ENCODE data around the gene CCDC24. TPM values are rescaled to one million over a fixed set of nuclear protein-coding genes. Genes with fewer than 3 reads are reported as not detected.

Gene CCDC24
- total RNA-seq, 1 experiment from 2014 or later: 11.8 TPM

GRCh38 chr1:44013949-44014348, 22.6 kb downstream of the CCDC24 start:
- no peak overlapping the region for H3K18ac ChIP-seq (ENCODE audit: insufficient read length, low read depth, low read length)
- H3T11ph ChIP-seq (ENCODE audit: low read length): no peak overlapping the region
- no peak overlapping the region for H2BK5ac ChIP-seq (ENCODE audit: insufficient read length, low read length)
- no peaks in the 10 kb centered on the region for H4K20me1 ChIP-seq (ENCODE audit: control insufficient read depth, insufficient read depth, insufficient read length)
- Mint-ChIP-seq H3K4me1 (peaks cover 15 to 31% of the 10 kb centered on the region in 2 experiments), H3K27me3 (ENCODE audit: low read depth) (no peaks in the 10 kb centered on the region), H3K27ac (peak overlapping the region in 1 of 3 experiments; percentile 6; a peak in 1 of 7 replicates), H3K4me3 (no peak overlapping the region), H3K36me3 (ENCODE audit: insufficient read depth in 1 of 3, low read depth in 3 of 3) (peaks cover 4 to 13% (median 5%) of the 10 kb centered on the region in 3 experiments; a peak in 6 of 7 replicates), H3K9me3 (no peaks in the 10 kb centered on the region)
- peaks cover 3% of the 10 kb centered on the region; the same call in 1 of the 2 replicates for H3K4me1 ChIP-seq (ENCODE audit: insufficient read depth, low read length)
- no peak overlapping the region for H3K56ac ChIP-seq (ENCODE audit: insufficient read length, low read depth, low read length)
- no peak overlapping the region for H2BK120ac ChIP-seq (ENCODE audit: low read depth, low read length, poor library complexity, severe bottlenecking)
- H2BK20ac ChIP-seq (ENCODE audit: low read depth, low read length, poor library complexity, severe bottlenecking): no peak overlapping the region
- H2AK5ac ChIP-seq (ENCODE audit: insufficient read length, low read length): no peak overlapping the region
- no peak overlapping the region for H4K5ac ChIP-seq (ENCODE audit: insufficient read length, low read depth, low read length)
- no peak overlapping the region for H3K4me2 ChIP-seq (ENCODE audit: insufficient read depth, insufficient read length, low read length)
- no peaks in the 10 kb centered on the region for H3K9me3 ChIP-seq (ENCODE audit: control insufficient read depth, low read depth, low read length)
- no peak overlapping the region for H4K8ac ChIP-seq (replicated peaks; ENCODE audit: insufficient read length, low read depth, low read length)
- no peak overlapping the region for H2BK15ac ChIP-seq (ENCODE audit: low read depth, low read length)
- no CpG with 5 or more reads among the region's 5 CpGs for WGBS (ENCODE audit: extremely low coverage, insufficient read length, low lambda C conversion rate)
- H3K9ac ChIP-seq (ENCODE audit: extremely low read depth, insufficient read length, low read length): no peak overlapping the region
- H3K27me3 ChIP-seq (ENCODE audit: insufficient read depth, low read length): no peaks in the 10 kb centered on the region
- no peaks in the 10 kb centered on the region for H3K79me1 ChIP-seq (ENCODE audit: insufficient read depth, low read depth, low read length, poor library complexity, severe bottlenecking)
- no peak overlapping the region for H3K4ac ChIP-seq (ENCODE audit: low read depth, low read length)
- H3K23ac ChIP-seq (ENCODE audit: insufficient read length, low read depth, low read length): no peak overlapping the region
- no peak for TF ChIP-seq CTCF (conservative IDR thresholded peaks at IDR 0.05)
- no peak overlapping the region for H2AFZ ChIP-seq (ENCODE audit: low read length)
- no peak overlapping the region for H3K27ac ChIP-seq (ENCODE audit: insufficient read length, low read depth, low read length)
- no peaks in the 10 kb centered on the region for H3K23me2 ChIP-seq (ENCODE audit: insufficient read length, low read depth, low read length, poor library complexity, severe bottlenecking)
- no peaks in the 10 kb centered on the region for H3K79me2 ChIP-seq (ENCODE audit: insufficient read depth, low read length)
- DNase-seq: no peak
- no peak overlapping the region for H4K91ac ChIP-seq (ENCODE audit: insufficient read length, low read depth, low read length)
- no peak overlapping the region; the same call in 1 of the 2 replicates for H3K14ac ChIP-seq (ENCODE audit: insufficient read depth, low read length)
- H2BK12ac ChIP-seq (ENCODE audit: insufficient read length, low read depth, low read length): no peak overlapping the region

All from H9 (cell line).